DMS53 treated with DMSO at 0.1 percent for 48 hours (cell line): ENCODE measurements around the gene PTTG1IP2.

Experiments
- DNase-seq: peaks from one replicate; lab custom pipeline; 2025; ENCODE audit not compliant: unreplicated experiment; lab: John Stamatoyannopoulos, UW

The PTTG1IP2 gene

DNA sequence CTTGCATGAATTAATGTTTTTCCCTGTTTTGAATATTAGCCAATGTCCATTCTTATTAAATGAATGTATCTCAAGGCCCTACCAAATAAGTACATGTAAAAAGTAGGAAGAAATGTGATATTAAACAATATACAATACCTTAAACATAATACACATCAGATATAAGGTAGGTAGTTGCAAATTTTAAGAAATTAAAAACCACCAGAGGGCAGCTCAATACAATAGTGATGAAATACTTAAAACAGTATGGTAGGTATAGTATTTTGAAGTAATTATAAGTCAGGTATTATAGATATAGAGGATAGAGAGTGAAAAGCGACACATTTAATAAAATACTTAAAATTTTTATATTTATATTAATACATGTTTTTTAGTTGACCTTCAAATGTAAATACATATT is 83.1 kb downstream of the PTTG1IP2 start:
- DNase-seq: peak; percentile 26

DNA sequence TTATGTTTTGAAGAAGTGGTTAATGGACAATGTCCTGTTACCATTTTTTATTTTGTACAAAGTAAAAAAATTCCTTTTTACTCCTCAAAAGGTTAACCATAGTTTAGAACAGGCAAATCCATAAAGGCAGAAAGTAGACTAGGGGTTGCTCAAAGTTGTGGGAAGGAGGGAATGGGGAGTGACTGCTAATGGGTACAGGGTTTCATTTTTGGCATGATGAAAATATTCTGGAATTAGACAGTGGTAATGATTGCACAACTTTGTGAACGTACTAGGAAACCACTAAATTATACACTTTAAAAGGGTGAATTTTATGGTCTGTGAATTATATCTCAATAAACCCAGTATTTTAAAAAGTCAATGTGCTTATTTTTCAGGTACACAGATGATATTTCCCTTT is 91.3 kb downstream of the PTTG1IP2 start:
- DNase-seq: no peak
